Natural killer cell (primary cell): ENCODE data around the gene KIF9. TPM values are rescaled to one million over a fixed set of nuclear protein-coding genes. Genes with fewer than 3 reads are reported as not detected.
"Not testable (repeated sequence)": the region's sequence is repeated elsewhere in the genome, so short reads cannot be mapped to it uniquely, and the experiment has no call there.

Experiments
- ATAC-seq, 3 donors: fragments of 150-1000 bp in 2 of 3; fragments of 200-7000 bp in 1 of 3; cut with Tn5 transposase; 1 replicate in 1 of 3; 2 replicates in 2 of 3; pipeline ENCODE4 v1.10.0; 2021; ENCODE audit warnings: mild to moderate bottlenecking in 2 of 3, moderate library complexity in 2 of 3
- DNase-seq, 2 donors: peaks; one replicate each; pipeline versions ENCODE4 v3.0.0 to v3.0.0-alpha.2; 2013 to 2021; ENCODE audit warnings: mixed read lengths in 1 of 2
- H3K27ac ChIP-seq: one replicate; pipeline ENCODE4 v1.5.1; 2013; ENCODE audit warnings: mild to moderate bottlenecking, low read length
- H3K27me3 ChIP-seq: one replicate; pipeline ENCODE4 v1.6.1; 2013; ENCODE audit warnings: low read length; ENCODE audit not compliant: control insufficient read depth, insufficient read depth
- H3K36me3 ChIP-seq: one replicate; pipeline ENCODE4 v1.6.1; 2013; ENCODE audit warnings: low read length; ENCODE audit not compliant: control insufficient read depth, insufficient read depth
- H3K4me1 ChIP-seq: one replicate; pipeline ENCODE4 v1.6.1; 2013; ENCODE audit warnings: low read length; ENCODE audit not compliant: control insufficient read depth, insufficient read depth
- H3K4me3 ChIP-seq: one replicate; pipeline ENCODE4 v1.5.1; 2013; ENCODE audit warnings: low read length
- H3K9me3 ChIP-seq: one replicate; pipeline ENCODE4 v1.6.1; 2013; ENCODE audit warnings: low read length; ENCODE audit not compliant: control insufficient read depth, insufficient read depth
- H3K27ac Mint-ChIP-seq, 2 donors: one replicate each; pipeline ENCODE4 v1.8.0; 2022; ENCODE audit warnings: mild to moderate bottlenecking in 2 of 2, mixed read lengths in 2 of 2, moderate library complexity in 1 of 2
- H3K27me3 Mint-ChIP-seq, 2 donors: one replicate each; pipeline ENCODE4 v1.8.0; 2022; ENCODE audit warnings: low read depth in 2 of 2, mixed read lengths in 2 of 2
- H3K36me3 Mint-ChIP-seq: one replicate; pipeline ENCODE4 v1.8.0; 2022; ENCODE audit warnings: mixed read lengths
- H3K4me1 Mint-ChIP-seq, 2 donors: one replicate each; pipeline ENCODE4 v1.8.0; 2022; ENCODE audit warnings: mixed read lengths in 2 of 2
- H3K4me3 Mint-ChIP-seq: one replicate; pipeline ENCODE4 v1.8.0; 2022; ENCODE audit warnings: mild to moderate bottlenecking, moderate library complexity, mixed read lengths
- H3K9me3 Mint-ChIP-seq, 2 donors: one replicate each; pipeline ENCODE4 v1.8.0; 2022; ENCODE audit warnings: mixed read lengths in 2 of 2
- CTCF ChIP-seq: fragments of 200-600 bp; IDR thresholded peaks from one replicate; pipeline ENCODE4 v1.8.0; 2022; ENCODE audit warnings: antibody characterized with exemption
- WGBS: methylation state at CpG from one replicate; pipeline ENCODE4 v1.1.7; 2013; ENCODE audit warnings: missing lambda C conversion rate; ENCODE audit not compliant: insufficient coverage; 5-methylcytosine and 5-hydroxymethylcytosine counted together
- intact Hi-C: fragments of 100-400 bp; cut with micrococcal nuclease; formaldehyde crosslinking; loops from one replicate; pipeline ENCODE4 v1.14.2; 2022
- total RNA-seq, 4 donors: library from RNA; stranded (reverse); fragments of 120-200 nt in 1 of 4; gene quantifications; one replicate each; pipeline versions ENCODE4 v1.2.3 to v1.2.4, GENCODE V29; 2013 to 2022

KIF9 gene
- total RNA-seq, 3 donors from 2014 or later (not counting 1 experiment from before 2014, with no cell fraction given), result 11.4 to 21.9 (median 21.4) TPM

DNA sequence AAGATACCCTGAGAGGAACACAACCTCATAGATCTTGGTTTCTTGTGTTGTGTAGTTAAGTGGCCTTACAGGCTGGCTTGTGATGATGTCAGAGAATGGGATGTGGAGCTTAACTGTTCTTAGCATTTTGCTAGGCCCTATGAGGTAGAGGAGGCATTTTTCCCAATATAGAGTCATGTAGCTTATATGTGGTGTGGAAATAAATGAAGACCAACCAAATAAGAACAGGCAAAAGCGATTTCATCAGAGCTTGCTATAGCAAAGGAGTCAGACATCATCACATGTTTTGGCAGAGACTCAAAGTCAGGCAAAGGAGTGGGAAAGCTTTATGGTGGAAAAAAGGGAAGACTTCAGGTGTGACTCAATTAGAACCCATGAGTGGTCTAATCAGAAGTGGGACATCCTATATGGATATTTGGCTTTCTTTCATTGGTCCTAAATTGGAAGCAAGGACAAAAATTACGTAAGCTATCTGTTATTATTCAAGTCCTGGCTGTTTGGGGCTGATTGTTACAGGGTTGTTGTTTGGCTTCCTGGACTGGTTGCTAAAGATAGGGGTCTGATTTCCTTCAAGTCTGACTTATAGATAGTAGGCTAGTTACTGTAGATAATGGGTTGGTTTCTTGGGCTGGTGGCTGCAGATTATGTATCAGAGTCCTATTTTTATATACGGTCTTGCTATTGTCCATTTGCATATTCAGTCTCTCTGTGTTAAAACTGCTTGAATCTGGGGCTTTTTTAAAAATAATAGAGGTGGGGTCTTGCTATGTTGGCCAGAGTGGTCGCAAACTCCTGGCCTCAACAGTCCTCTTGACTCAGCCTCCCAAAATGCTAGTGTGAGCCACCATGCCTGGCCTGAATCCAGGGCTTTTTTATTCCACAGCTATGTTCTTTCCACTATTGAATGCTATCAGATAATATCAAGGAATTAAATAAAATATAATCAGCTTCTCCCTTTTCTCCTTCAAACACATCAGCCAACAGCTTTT is 88.4 kb downstream of the KIF9 start:
- 92% methylated on average over 4 of the region's 4 CpGs for WGBS
- DNase-seq (no peak), ATAC-seq (no peak)
- H3K4me1 Mint-ChIP-seq, result no peaks in the 10 kb centered on the region
- no peaks in the 10 kb centered on the region for H3K9me3 ChIP-seq
- H3K4me3 Mint-ChIP-seq, result no peak overlapping the region
- no peak for TF ChIP-seq CTCF
- intact Hi-C loops, result no loop called here
- no peaks in the 10 kb centered on the region for H3K27me3 Mint-ChIP-seq
- no peaks in the 10 kb centered on the region for H3K36me3 ChIP-seq
- no peaks in the 10 kb centered on the region for H3K36me3 Mint-ChIP-seq
- no peak overlapping the region for H3K4me3 ChIP-seq
- H3K27ac Mint-ChIP-seq, result no peak overlapping the region
- no peaks in the 10 kb centered on the region for H3K27me3 ChIP-seq
- H3K9me3 Mint-ChIP-seq, result no peaks in the 10 kb centered on the region
- no peaks in the 10 kb centered on the region for H3K4me1 ChIP-seq
- H3K27ac ChIP-seq, result no peak overlapping the region

DNA sequence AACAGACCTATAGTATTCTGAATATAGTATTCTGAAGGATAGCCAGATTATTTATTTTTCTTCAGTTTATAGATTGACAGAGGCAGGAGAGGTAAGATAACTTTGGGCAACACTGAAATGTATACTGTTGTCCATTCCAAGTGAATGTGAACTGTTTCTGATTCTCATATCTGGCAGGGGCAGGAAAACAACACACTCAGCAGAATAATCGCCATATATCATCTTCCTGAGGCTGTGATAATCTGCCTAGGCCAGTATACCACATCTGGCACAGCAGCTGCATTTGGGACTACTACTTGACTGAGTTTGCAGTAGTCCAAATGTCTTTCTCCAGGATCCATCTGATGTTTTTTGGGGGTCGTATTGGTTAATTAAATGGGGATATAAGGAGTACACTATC is 96.3 kb downstream of the KIF9 start:
- Mint-ChIP-seq H3K27me3 (no peaks in the 10 kb centered on the region), H3K4me3 (no peak overlapping the region), H3K9me3 (no peaks in the 10 kb centered on the region), H3K36me3 (no peaks in the 10 kb centered on the region), H3K4me1 (no peaks in the 10 kb centered on the region), H3K27ac (no peak overlapping the region)
- ATAC-seq (no peak), DNase-seq (no peak)
- TF ChIP-seq CTCF, result no peak
- Histone ChIP-seq H3K36me3 (no peaks in the 10 kb centered on the region), H3K27ac (no peak overlapping the region), H3K27me3 (no peaks in the 10 kb centered on the region), H3K9me3 (no peaks in the 10 kb centered on the region), H3K4me1 (no peaks in the 10 kb centered on the region), H3K4me3 (no peak overlapping the region)
- intact Hi-C loops, result no loop called here
- 82% methylated on average over 2 of the region's 2 CpGs for WGBS

- H3K36me3 Mint-ChIP-seq, H3K4me3 Mint-ChIP-seq, H3K4me3 ChIP-seq, H3K4me1 ChIP-seq, H3K9me3 ChIP-seq, H3K4me1 Mint-ChIP-seq, H3K27me3 ChIP-seq, H3K36me3 ChIP-seq, DNase-seq, H3K27ac ChIP-seq, H3K27ac Mint-ChIP-seq, H3K27me3 Mint-ChIP-seq, H3K9me3 Mint-ChIP-seq, intact Hi-C loops, ATAC-seq: not testable (repeated sequence)
- WGBS, result 97% methylated on average over 4 of the region's 4 CpGs
Measured at GRCh38 chr3:47181685-47182084, 100.9 kb downstream of the KIF9 start.

GRCh38 chr3:47180011-47180410 is 102.6 kb downstream of the KIF9 start:
- H3K27me3 ChIP-seq, H3K4me3 ChIP-seq, H3K27me3 Mint-ChIP-seq, H3K36me3 Mint-ChIP-seq, H3K9me3 Mint-ChIP-seq, H3K4me1 ChIP-seq, ATAC-seq, H3K36me3 ChIP-seq, H3K27ac Mint-ChIP-seq, intact Hi-C loops, H3K4me1 Mint-ChIP-seq, H3K9me3 ChIP-seq, H3K27ac ChIP-seq, H3K4me3 Mint-ChIP-seq, DNase-seq: not testable (repeated sequence)
- 96% methylated on average over 12 of the region's 12 CpGs for WGBS

Other genes with a start within 250 kb of the KIF9 start
- 100 to 1,000 TPM in 1 of 3 donors, 10 to 100 TPM in 2; 86.5 to 104 (median 95.9) TPM for gene SETD2, start 118.7 kb downstream of the KIF9 start, total RNA-seq
- gene KLHL18, start 145 bp upstream of the KIF9 start, total RNA-seq, result 10 to 100 TPM; 37.3 to 47.9 (median 45.2) TPM
- 10 to 100 TPM; 49.3 to 73.6 (median 52.0) TPM for gene PTPN23, start 98.2 kb upstream of the KIF9 start, total RNA-seq
- gene SCAP, start 193.1 kb upstream of the KIF9 start, total RNA-seq, result 100 to 1,000 TPM in 1 of 3 donors, 10 to 100 TPM in 2; 63.9 to 104 (median 82.7) TPM
- 10 to 100 TPM; 18.1 to 37.4 (median 33.4) TPM for gene ELP6, start 230.9 kb upstream of the KIF9 start, total RNA-seq